Suprapubic skin (tissue), 4 donors: ENCODE data around the gene MCM8. TPM values are rescaled to one million over a fixed set of nuclear protein-coding genes. Genes with fewer than 3 reads are reported as not detected.

Source experiments
- DNase-seq, 2 donors: peaks; one replicate each; pipeline ENCODE4 v3.0.0-alpha.2; 2019; ENCODE audit warnings: low spot score in 2 of 2
- H3K27ac ChIP-seq: fragments of 200-600 bp; sonication (generic); one replicate; pipeline ENCODE4 v1.5.1; 2019
- H3K27me3 ChIP-seq: fragments of 200-600 bp; sonication (generic); one replicate; pipeline ENCODE4 v1.5.1; 2019
- H3K36me3 ChIP-seq: fragments of 200-600 bp; sonication (generic); one replicate; pipeline ENCODE4 v1.5.1; 2019
- H3K4me1 ChIP-seq: fragments of 200-600 bp; sonication (generic); one replicate; pipeline ENCODE4 v1.5.1; 2019
- H3K4me3 ChIP-seq: fragments of 200-600 bp; sonication (generic); one replicate; pipeline ENCODE4 v1.5.1; 2019; ENCODE audit warnings: mild to moderate bottlenecking
- H3K9me3 ChIP-seq: fragments of 200-600 bp; sonication (generic); one replicate; pipeline ENCODE4 v1.5.1; 2019
- EP300 ChIP-seq: sonication (generic); formaldehyde crosslinking; IDR thresholded peaks from one replicate; pipeline ENCODE4 v1.6.1; 2017; ENCODE audit warnings: antibody characterized with exemption
- POLR2A ChIP-seq, 2 donors: fragments of 450-650 bp; IDR thresholded peaks; one replicate each; pipeline ENCODE4 v1.6.1; 2017; ENCODE audit warnings: antibody characterized with exemption in 2 of 2, mild to moderate bottlenecking in 2 of 2, moderate library complexity in 2 of 2
- POLR2AphosphoS5 ChIP-seq, 3 donors: sonication (generic); formaldehyde crosslinking; IDR thresholded peaks; one replicate each; pipeline ENCODE4 v1.6.1; 2017; ENCODE audit warnings: antibody characterized with exemption in 3 of 3
- WGBS: methylation state at CpG from one replicate; pipeline ENCODE4 v1.1.5; 2018; 5-methylcytosine and 5-hydroxymethylcytosine counted together
- total RNA-seq, 4 donors: library from RNA; depleted of rRNA; stranded (reverse); fragments of >200 nt; gene quantifications; one replicate each; pipeline ENCODE4 v1.1.0, GENCODE V29; 2016
- TF ChIP-seq, protein P1 (sequence below), 2 donors: fragments of 200-600 bp in 1 of 2; fragments of 450-650 bp in 1 of 2; sonication (generic) in 1 of 2; IDR thresholded peaks; one replicate each; pipeline ENCODE4 v1.5.1; 2016 to 2019; ENCODE audit warnings: antibody characterized with exemption in 2 of 2, mild to moderate bottlenecking in 1 of 2, moderate library complexity in 1 of 2

The MCM8 gene
- total RNA-seq, 4 donors from 2014 or later = 4.0 to 6.8 (median 4.8) TPM

DNA sequence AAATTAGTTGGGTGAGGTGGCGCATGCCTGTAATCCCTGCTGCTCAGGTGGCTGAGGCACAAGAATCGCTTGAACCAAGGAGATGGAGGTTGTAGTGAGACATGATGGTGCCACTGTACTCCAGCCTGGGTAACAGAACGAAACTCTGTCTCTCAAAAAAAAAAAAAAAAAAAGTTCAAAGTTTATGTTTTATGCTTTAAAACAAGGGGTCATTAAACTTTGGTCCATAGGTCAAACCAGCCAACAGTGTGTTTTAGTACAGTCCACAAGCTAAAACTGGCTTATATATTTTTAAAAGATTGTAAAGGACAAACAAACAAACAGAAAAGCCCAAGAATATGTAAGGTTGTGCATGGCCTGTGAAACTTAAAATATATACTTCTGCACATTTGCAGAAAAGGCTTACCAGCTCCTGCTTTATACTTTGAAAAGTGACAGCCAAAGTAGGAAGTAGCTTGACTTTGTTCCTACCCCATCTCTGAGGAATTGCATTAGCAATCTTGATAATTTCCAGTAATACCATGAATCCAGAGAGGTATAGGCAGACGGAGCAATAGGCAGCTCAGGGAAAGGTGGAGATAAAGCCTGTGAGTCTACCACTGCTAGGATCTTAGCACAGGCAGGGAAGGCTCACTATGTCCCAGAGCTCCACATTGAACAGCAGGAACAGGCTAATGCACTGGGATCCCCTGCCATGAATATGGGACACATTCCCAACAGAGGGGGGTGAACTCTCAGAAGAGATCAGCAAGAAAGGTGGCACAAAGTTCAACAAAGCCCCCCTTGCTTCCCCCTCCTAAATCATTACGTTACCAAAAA is 30.5 kb downstream of the MCM8 start:
- peaks cover 34% of the 10 kb centered on the region for H3K36me3 ChIP-seq
- no peaks in the 10 kb centered on the region for H3K4me1 ChIP-seq
- H3K27ac ChIP-seq = no peak overlapping the region
- no peak for DNase-seq
- WGBS = 77% methylated on average over 5 of the region's 5 CpGs
- no peaks in the 10 kb centered on the region for H3K27me3 ChIP-seq
- H3K9me3 ChIP-seq = no peaks in the 10 kb centered on the region
- TF ChIP-seq, protein P1, sequence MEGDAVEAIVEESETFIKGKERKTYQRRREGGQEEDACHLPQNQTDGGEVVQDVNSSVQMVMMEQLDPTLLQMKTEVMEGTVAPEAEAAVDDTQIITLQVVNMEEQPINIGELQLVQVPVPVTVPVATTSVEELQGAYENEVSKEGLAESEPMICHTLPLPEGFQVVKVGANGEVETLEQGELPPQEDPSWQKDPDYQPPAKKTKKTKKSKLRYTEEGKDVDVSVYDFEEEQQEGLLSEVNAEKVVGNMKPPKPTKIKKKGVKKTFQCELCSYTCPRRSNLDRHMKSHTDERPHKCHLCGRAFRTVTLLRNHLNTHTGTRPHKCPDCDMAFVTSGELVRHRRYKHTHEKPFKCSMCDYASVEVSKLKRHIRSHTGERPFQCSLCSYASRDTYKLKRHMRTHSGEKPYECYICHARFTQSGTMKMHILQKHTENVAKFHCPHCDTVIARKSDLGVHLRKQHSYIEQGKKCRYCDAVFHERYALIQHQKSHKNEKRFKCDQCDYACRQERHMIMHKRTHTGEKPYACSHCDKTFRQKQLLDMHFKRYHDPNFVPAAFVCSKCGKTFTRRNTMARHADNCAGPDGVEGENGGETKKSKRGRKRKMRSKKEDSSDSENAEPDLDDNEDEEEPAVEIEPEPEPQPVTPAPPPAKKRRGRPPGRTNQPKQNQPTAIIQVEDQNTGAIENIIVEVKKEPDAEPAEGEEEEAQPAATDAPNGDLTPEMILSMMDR (IDR thresholded peaks at IDR 0.05) = no peak
- TF ChIP-seq EP300 = no peak
- no peak for TF ChIP-seq POLR2AphosphoS5 (IDR thresholded peaks at IDR 0.05)
- TF ChIP-seq POLR2A (IDR thresholded peaks at IDR 0.05) = no peak
- H3K4me3 ChIP-seq = no peak overlapping the region

DNA sequence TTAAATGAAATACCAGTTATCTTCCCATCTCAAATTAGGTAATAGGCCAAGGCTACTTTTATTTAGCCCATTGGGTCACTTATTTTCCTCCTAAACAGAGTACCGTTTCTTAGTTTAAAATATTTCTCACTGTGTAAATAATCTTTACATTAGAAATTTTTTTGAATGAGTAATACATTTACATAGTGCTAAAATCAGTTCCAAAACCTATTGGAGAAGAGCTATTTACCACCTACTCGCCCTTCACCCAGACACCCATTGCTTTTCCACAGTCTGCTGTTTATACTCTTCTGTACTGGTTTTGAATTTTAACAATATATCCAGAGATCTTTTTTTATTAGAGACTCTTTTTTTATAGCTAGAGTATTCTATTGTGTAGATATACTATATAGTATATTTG is 36.9 kb downstream of the MCM8 start:
- 92% methylated on average over 2 of the region's 2 CpGs for WGBS
- no peak for DNase-seq
- Histone ChIP-seq H3K27me3 (no peaks in the 10 kb centered on the region), H3K27ac (no peak overlapping the region), H3K4me1 (peaks cover 3% of the 10 kb centered on the region), H3K9me3 (no peaks in the 10 kb centered on the region), H3K36me3 (peaks cover 59% of the 10 kb centered on the region), H3K4me3 (no peak overlapping the region)
- TF ChIP-seq EP300 = no peak
- no peak for TF ChIP-seq POLR2A (IDR thresholded peaks at IDR 0.05)
- TF ChIP-seq, protein P1 (IDR thresholded peaks at IDR 0.05) = no peak
- TF ChIP-seq POLR2AphosphoS5 (IDR thresholded peaks at IDR 0.05) = no peak

DNA sequence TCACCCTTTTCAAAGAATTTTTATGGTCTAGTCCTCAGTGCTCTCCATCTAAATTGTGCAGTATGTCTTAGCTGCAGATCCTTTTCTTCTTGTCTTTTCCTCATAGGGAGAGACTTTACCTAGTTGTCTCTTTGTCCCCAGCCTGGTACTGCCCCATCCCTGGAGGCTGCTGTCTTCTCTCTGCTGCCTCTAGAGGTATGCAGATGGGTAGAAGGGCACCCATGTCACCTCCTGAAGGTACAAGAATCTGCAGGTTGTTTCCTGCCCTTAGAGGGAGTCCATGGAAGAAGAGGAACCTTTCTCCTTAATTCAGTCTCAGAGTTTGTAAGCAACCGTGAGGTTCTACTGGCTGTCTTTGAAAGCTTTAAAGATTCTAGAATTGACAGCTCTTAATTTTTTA is 39.1 kb downstream of the MCM8 start:
- H3K27me3 ChIP-seq = no peaks in the 10 kb centered on the region
- no peak overlapping the region for H3K27ac ChIP-seq
- TF ChIP-seq, protein P1 (IDR thresholded peaks at IDR 0.05) = no peak
- TF ChIP-seq POLR2A (IDR thresholded peaks at IDR 0.05) = no peak
- no peak for TF ChIP-seq EP300
- no peak for TF ChIP-seq POLR2AphosphoS5 (IDR thresholded peaks at IDR 0.05)
- DNase-seq = no peak
- no peak overlapping the region for H3K4me3 ChIP-seq
- H3K9me3 ChIP-seq = no peaks in the 10 kb centered on the region
- peaks cover 51% of the 10 kb centered on the region for H3K36me3 ChIP-seq
- peaks cover 3% of the 10 kb centered on the region for H3K4me1 ChIP-seq
- 91% methylated on average over 1 of the region's 1 CpG for WGBS

DNA sequence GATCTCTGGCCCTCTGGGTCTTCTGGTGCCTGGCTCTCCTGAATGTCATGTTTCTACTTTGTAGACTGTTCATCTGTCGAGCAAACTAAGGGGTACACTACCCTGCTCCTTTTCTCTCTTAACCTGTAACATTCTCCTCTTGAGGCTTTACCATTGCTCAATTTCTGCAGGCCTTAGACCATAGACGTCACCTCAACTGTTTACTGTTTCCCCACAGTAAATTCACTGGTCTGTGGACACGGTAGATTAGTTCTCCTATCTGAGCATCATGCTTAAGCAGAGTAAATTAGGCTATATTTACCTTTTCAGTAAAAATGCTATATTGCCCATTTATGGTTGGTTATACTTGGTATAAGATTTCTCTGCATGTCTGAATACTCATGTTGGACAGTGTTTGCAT is 40.5 kb downstream of the MCM8 start:
- TF ChIP-seq EP300 (no peak), POLR2A (IDR thresholded peaks at IDR 0.05) (no peak), POLR2AphosphoS5 (IDR thresholded peaks at IDR 0.05) (no peak)
- TF ChIP-seq, protein P1 (IDR thresholded peaks at IDR 0.05) = no peak
- H3K9me3 ChIP-seq = no peaks in the 10 kb centered on the region
- peaks cover 54% of the 10 kb centered on the region for H3K36me3 ChIP-seq
- DNase-seq = no peak
- H3K27me3 ChIP-seq = no peaks in the 10 kb centered on the region
- 99% methylated on average over 3 of the region's 3 CpGs for WGBS
- H3K4me3 ChIP-seq = no peak overlapping the region
- H3K4me1 ChIP-seq = peaks cover 3% of the 10 kb centered on the region
- H3K27ac ChIP-seq = no peak overlapping the region

DNA sequence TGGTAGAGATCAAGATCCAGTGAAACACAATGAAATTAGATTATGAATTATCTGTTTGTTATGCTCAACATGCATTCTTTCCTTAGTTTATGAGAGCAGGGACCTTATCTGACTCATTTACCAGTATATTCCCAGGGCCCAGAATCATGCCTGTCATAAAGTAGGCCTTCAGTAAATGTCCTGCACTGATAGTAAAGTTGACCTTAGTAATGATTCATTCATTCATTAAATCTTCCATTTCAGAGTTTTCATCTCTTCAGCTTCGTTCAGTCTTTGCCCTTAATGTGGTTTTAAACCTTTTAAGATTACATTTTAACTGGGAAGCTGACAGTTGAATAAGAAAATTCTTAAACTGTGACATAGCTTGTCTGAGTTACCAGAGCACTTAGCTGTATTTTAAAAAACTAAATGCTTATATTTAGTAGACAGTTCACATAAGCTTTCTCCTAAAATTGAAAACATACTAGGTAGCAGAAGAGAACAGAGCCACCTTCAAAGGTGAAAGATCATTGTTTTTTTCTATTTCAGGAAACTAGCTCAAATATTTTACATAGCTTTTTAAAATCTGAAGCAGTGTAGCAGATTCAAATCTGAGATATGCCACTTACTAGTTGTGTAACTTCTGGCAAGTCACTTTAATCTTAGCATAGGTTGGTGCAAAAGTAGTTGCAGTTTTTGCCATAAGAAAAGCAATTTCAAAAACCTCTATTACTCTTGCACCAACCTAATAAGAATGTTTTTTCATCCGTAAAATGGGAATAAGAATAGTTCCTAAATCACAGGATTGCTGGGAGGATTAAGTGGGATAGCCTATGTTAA is 41.4 kb downstream of the MCM8 start:
- H3K27ac ChIP-seq = no peak overlapping the region
- no peak overlapping the region for H3K4me3 ChIP-seq
- H3K36me3 ChIP-seq = peaks cover 49% of the 10 kb centered on the region
- H3K27me3 ChIP-seq = no peaks in the 10 kb centered on the region
- no peaks in the 10 kb centered on the region for H3K9me3 ChIP-seq
- TF ChIP-seq EP300 = no peak
- TF ChIP-seq POLR2AphosphoS5 (IDR thresholded peaks at IDR 0.05) = no peak
- TF ChIP-seq, protein P1 (IDR thresholded peaks at IDR 0.05) = no peak
- TF ChIP-seq POLR2A (IDR thresholded peaks at IDR 0.05) = no peak
- WGBS = 89% methylated on average over 2 of the region's 2 CpGs
- peaks cover 3% of the 10 kb centered on the region for H3K4me1 ChIP-seq
- no peak for DNase-seq
